Cortex of kidney (tissue), 1 donor: ENCODE data around the gene ARHGEF17.

Experiments
- DNase-seq: peaks from one replicate; lab custom pipeline; 2025; lab: John Stamatoyannopoulos, UW

Gene ARHGEF17

DNA sequence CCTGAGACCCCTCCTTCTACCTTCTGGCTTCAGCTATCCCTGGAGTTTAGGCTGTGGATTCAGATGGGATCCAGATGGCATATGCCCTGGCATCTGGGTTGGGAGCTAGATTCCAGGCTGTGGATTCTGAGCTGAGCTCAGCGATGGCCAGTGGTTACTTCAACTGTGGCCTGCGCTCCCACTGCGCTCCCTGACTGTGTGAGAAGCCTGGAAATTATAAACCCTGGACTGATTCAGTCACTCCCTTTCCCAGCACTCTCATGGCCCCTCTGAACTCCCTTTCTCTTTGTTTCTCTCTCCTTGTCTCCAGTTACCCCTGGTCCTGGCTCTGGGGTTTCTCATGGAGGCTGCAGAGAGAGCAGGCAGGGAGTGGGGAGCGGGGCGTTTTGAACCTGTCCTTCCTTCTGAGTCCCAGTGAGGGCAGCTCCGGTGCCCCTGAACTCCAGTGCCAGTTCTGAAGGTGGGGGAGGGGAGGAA lies 4.8 kb downstream of the ARHGEF17 start:
- DNase-seq: no peak

DNA sequence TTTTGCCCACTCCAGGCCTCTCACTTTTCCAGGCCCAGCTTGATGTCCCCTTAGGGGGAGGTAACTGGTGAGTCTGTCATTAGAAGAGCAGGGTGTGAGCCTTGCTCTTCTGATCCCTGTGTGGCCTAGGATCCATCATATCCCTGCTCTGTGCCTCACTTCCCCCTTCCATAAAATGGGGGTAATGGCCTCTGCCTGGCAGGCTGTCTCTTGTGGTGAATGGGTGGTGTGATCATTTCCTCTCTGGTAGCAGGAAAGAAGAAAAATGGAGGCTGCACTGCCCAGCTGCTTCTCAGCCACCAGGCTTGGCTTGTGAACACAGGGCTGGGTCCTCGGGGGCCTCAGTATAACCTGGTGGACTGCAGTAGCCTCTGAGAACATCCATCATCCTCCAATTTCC lies 5.6 kb downstream of the ARHGEF17 start:
- no peak for DNase-seq

- no peak for DNase-seq
Measured at GRCh38 chr11:73314117-73314961, 6.3 kb downstream of the ARHGEF17 start.

GRCh38 chr11:73315293-73316020 lies 7.4 kb downstream of the ARHGEF17 start:
- DNase-seq: no peak

DNA sequence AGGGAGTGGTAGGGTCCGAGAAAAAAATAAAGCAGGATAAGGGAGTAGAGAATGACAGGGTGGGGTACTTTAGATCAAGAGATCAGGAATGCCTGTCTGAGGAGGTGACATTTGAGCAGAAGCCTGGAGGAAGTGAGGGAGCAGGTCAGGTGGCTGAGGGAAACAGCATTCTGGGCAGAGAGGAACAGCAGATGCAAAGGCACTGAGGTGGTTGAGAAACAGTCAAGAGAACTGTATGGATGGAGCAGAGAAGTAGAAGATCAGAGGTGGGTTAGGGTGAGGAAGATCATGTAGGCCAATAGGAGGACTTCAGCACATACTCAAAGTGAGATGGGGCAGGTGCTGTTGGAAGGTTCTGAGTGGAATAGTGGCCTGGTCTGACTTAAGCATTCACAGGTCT lies 8.3 kb downstream of the ARHGEF17 start:
- no peak for DNase-seq

DNA sequence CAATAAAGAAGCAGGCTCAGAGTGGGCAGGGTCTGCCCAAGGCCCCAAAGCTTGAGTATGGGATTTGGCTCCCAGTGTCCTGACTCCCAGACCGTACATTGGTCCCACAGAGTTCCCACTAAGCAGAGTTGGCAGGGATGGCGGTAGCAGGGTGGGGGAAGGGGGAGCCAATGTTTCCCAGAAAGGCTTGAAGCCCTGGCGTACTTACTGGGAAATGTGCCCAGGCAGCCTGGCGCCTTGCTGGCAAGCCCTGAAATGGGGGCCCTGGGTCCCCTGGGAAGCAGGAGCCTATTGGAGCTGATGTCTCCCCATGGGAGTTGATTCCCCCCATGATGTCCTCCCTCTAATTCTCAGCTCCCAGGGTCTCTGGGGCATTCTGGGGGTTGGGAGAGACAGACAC lies 9.3 kb downstream of the ARHGEF17 start:
- no peak for DNase-seq

- DNase-seq: no peak
Measured at GRCh38 chr11:73317803-73318202, 9.7 kb downstream of the ARHGEF17 start.

DNA sequence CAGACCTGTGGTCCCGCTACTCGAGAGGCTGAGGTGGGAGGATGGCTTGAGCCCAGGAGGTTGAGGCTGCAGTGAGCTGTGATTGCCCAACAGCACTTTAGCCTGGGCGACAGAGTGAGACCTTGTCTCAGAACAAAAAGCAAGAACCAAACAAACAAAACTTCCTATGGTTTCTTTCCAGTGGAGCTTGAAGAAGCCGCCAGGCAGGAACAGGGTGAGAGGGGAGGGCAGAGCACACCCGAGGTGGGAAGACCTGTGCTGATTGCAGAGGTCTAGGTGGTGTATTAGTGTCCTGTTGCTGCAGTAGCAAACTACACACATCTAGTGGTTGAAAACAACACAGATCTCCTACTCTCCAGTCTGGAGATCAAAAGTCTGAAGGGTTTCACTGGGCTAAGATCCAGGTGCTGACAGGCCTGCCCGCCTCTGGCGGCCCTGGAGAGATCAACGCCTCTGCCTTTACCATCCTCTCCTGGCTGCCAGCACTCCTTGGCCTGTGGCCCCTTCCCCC lies 10.5 kb downstream of the ARHGEF17 start:
- DNase-seq: no peak

GRCh38 chr11:73320763-73321603 lies 12.9 kb downstream of the ARHGEF17 start:
- DNase-seq: no peak

DNA sequence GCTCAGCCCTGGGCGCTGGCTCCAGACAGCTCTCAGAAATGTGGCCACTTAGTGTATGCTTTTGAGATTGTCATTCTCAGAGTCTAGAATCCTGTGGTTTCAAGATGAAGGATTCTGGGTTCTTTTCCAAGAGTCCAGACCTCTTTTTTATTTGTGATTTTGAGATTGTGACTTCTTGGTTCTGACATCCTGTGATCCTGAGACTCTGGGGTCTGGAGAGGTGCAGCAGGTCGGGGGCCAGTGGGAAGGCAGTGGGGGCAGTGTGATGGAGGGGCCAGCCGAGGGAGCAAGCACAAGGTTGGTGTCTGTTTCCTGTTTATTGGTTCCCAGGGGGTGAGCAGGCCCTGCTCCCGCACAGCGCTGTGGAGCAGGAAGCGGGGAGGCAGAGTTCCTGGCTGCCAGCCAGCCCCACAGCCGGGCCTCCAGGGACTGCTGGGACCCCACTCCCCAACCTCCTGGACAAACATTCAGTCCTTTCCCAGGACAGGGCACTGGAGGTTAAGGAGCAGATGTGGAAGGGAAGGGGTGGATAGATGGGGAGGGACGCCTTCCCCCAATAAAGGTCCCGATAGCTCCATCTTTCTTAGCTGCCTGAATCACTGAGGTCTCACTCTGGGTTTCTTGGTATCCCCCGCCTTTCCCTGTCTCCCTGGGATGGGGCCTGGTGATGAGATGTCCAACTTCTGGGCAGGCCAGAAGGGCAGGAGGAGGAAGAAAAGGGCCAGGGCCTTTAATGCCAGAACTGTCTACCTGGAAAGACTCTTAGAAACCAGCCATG lies 13.7 kb downstream of the ARHGEF17 start:
- no peak for DNase-seq

GRCh38 chr11:73322382-73323306 lies 14.6 kb downstream of the ARHGEF17 start:
- no peak for DNase-seq

DNA sequence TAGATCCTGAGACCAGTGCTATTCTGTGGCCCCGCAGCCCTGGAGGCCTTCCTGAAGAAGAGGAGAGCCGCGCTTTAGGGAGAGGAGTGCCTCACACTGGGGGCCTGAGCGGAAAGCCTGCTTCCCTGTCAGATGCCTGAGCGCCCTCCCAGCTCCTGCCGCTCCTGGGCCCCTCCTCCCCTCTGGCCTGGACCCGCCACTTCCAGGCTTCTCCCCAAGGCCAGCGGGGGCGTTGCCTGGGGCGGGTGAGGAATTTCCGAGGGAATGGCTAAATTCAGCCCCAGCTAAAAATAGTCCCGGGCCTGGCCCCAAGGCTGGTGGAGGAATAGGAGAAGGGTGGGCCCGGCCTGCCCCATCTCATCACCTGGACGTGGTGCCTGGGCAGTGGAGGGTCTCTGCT lies 15.4 kb downstream of the ARHGEF17 start:
- DNase-seq: no peak

GRCh38 chr11:73324116-73324515 lies 16.0 kb downstream of the ARHGEF17 start:
- DNase-seq: no peak

DNA sequence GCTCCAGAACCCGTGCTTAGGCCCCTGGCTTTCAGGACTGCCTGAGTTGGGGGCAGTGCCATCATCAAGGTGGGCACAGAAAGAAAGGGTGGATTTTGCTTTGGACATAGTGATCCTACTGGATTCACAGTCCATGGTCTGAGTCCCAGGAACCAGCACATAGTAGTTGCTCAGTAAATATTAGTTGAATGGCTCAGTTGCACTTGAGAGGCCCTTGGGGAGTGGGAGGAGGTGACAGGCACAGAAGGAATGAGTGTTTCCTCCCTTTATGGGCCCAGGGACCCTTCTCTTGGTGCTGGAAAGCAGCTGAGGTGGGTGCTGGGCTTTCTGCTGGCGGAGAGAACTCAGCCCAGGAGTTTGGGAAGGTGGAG lies 16.6 kb downstream of the ARHGEF17 start:
- DNase-seq: no peak

DNA sequence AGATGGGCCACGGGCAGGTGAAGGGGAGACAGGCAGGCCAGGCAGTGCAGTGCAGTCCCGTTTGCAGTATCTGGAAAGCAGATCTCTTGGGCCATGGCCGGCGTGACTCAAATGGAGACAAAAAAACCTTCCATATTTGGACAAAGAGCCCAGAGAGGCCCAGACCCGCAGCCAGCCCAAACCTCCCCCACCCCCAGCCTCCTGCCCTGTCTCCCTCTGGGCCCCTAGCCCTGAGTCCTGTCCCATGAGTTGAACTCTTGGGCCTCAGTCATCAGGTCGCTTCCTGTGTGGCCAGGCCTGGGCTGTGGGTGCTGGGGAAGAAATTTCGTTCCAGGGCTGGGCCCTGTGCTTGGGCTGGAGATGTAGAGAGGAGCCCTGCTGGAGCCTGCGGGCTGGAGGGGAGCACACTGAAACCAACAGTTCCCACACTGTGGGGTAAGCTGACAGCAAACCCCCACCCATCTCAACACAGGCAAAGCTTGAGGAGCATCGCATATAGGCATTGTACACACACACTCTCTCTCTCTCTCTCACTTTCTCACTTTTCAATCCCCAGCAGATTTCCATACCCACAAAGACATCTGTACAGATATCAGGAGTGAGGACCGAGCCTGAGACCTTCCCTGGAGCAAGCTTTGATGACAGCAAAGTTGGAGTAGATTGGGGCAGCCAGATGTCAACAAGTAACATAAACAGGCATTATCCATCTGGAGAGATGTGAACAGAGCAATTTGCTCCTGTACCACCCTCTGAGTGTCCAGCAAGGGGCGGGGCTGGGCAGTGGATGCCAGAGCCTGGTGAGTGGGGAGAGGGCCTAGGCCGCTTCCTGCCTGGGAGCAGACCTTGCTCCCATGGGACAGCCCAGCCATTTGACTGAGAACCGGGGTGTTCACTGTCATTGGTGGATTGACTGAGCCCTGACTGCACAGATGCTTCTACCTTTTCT lies 17.2 kb downstream of the ARHGEF17 start:
- DNase-seq: no peak

GRCh38 chr11:73326929-73327811 lies 19.1 kb downstream of the ARHGEF17 start:
- DNase-seq: no peak

GRCh38 chr11:73327812-73328364 lies 19.8 kb downstream of the ARHGEF17 start:
- DNase-seq: no peak
